Uterine smooth muscle cell (primary cell): ENCODE data around the gene FIBCD1. TPM values are rescaled to one million over a fixed set of nuclear protein-coding genes. Genes with fewer than 3 reads are reported as not detected.

Source experiments
- total RNA-seq: library from RNA; depleted of rRNA; stranded (reverse); fragments of >200 nt; gene quantifications from 2 replicates; pipeline ENCODE4 v1.2.3, GENCODE V29; 2014

FIBCD1 gene
- 1.4 and 2.1 TPM in 2 replicates for total RNA-seq

GRCh38 chr9:130938652-130939404, at the start of gene FIBCD1:
FIBCD1 (minus strand) TSS chr9:130939247; CDS start chr9:130938607, 640 bp downstream.

GRCh38 chr9:130896233-130897014, 42.6 kb downstream of the FIBCD1 start, which contains the start of gene QRFP:
QRFP (minus strand) TSS chr9:130896812; CDS start chr9:130893838, 2,974 bp downstream.

Other genes with a start within 250 kb of the FIBCD1 start
- 33.1 and 77.2 TPM in 2 replicates for gene EXOSC2, start 245.5 kb downstream of the FIBCD1 start, total RNA-seq
- 51.7 and 62.4 TPM in 2 replicates for gene ABL1, start 104.0 kb downstream of the FIBCD1 start, total RNA-seq
- gene QRFP, start 42.4 kb downstream of the FIBCD1 start, total RNA-seq = not detected in 2 replicates
- gene LAMC3, start 69.9 kb upstream of the FIBCD1 start, total RNA-seq = 0.89 and 1.00 TPM in 2 replicates
- 0.11 and 0.25 TPM in 2 replicates for gene AIF1L, start 157.3 kb upstream of the FIBCD1 start, total RNA-seq
- 16.0 and 23.0 TPM in 2 replicates for gene NUP214, start 186.3 kb upstream of the FIBCD1 start, total RNA-seq